H9 (cell line): Measurements from ENCODE around the gene TRABD2B. TPM values are rescaled to one million over a fixed set of nuclear protein-coding genes. Genes with fewer than 3 reads are reported as not detected.

ENCODE experiments used
- DNase-seq: peaks from one replicate; pipeline ENCODE4 v3.0.0-alpha.2; 2017
- H2AFZ ChIP-seq: one replicate; pipeline ENCODE4 v1.6.1; 2013; ENCODE audit warnings: mild to moderate bottlenecking, low read length, control low read depth, moderate library complexity
- H2AK5ac ChIP-seq: 2 replicates; pipeline ENCODE4 v1.6.1; 2013; ENCODE audit warnings: low read length, control low read depth, mixed read lengths; ENCODE audit not compliant: insufficient read length
- H2BK120ac ChIP-seq: one replicate; pipeline ENCODE4 v1.6.1; 2013; ENCODE audit warnings: low read depth, mild to moderate bottlenecking, low read length, control low read depth, inconsistent platforms; ENCODE audit not compliant: poor library complexity, severe bottlenecking
- H2BK12ac ChIP-seq: 2 replicates; pipeline ENCODE4 v1.6.1; 2013; ENCODE audit warnings: low read length, control low read depth, mixed read lengths, low read depth; ENCODE audit not compliant: insufficient read length
- H2BK15ac ChIP-seq: 2 replicates; pipeline ENCODE4 v1.6.1; 2013; ENCODE audit warnings: low read depth, low read length, control low read depth
- H2BK20ac ChIP-seq: one replicate; pipeline ENCODE4 v1.6.1; 2013; ENCODE audit warnings: low read depth, mild to moderate bottlenecking, low read length, control low read depth, inconsistent platforms; ENCODE audit not compliant: poor library complexity, severe bottlenecking
- H2BK5ac ChIP-seq: 2 replicates; pipeline ENCODE4 v1.6.1; 2013; ENCODE audit warnings: low read length, control low read depth, mixed read lengths; ENCODE audit not compliant: insufficient read length
- H3K14ac ChIP-seq: 2 replicates; pipeline ENCODE4 v1.6.1; 2013; ENCODE audit warnings: low read length, control low read depth; ENCODE audit not compliant: insufficient read depth
- H3K18ac ChIP-seq: 2 replicates; pipeline ENCODE4 v1.6.1; 2013; ENCODE audit warnings: low read depth, mild to moderate bottlenecking, mixed read lengths, low read length, control low read depth; ENCODE audit not compliant: insufficient read length
- H3K23ac ChIP-seq: 2 replicates; pipeline ENCODE4 v1.6.1; 2013; ENCODE audit warnings: low read length, control low read depth, mixed read lengths, low read depth; ENCODE audit not compliant: insufficient read length
- H3K23me2 ChIP-seq: 2 replicates; pipeline ENCODE4 v1.6.1; 2013; ENCODE audit warnings: low read depth, mild to moderate bottlenecking, mixed read lengths, low read length, control low read depth; ENCODE audit not compliant: insufficient read length, poor library complexity, severe bottlenecking
- H3K27ac ChIP-seq: 2 replicates; pipeline ENCODE4 v1.5.1; 2013; ENCODE audit warnings: low read length, control low read depth, mixed read lengths, low read depth; ENCODE audit not compliant: insufficient read length
- H3K27me3 ChIP-seq: 2 replicates; pipeline ENCODE4 v1.6.1; 2013; ENCODE audit warnings: low read length, control low read depth, inconsistent platforms; ENCODE audit not compliant: insufficient read depth
- H3K4ac ChIP-seq: 2 replicates; pipeline ENCODE4 v1.6.1; 2013; ENCODE audit warnings: low read depth, mild to moderate bottlenecking, control low read depth, inconsistent platforms, low read length, moderate library complexity
- H3K4me1 ChIP-seq: 2 replicates; pipeline ENCODE4 v1.6.1; 2013; ENCODE audit warnings: low read length, control low read depth, inconsistent platforms; ENCODE audit not compliant: insufficient read depth
- H3K4me2 ChIP-seq: 2 replicates; pipeline ENCODE4 v1.6.1; 2013; ENCODE audit warnings: low read length, control low read depth, mixed read lengths; ENCODE audit not compliant: insufficient read length, insufficient read depth
- H3K56ac ChIP-seq: 2 replicates; pipeline ENCODE4 v1.6.1; 2013; ENCODE audit warnings: low read depth, mild to moderate bottlenecking, mixed read lengths, low read length, control low read depth; ENCODE audit not compliant: insufficient read length
- H3K79me1 ChIP-seq: 2 replicates; pipeline ENCODE4 v1.6.1; 2013; ENCODE audit warnings: low read depth, mild to moderate bottlenecking, moderate library complexity, low read length, control low read depth, inconsistent platforms; ENCODE audit not compliant: insufficient read depth, poor library complexity, severe bottlenecking
- H3K79me2 ChIP-seq: 2 replicates; pipeline ENCODE4 v1.6.1; 2013; ENCODE audit warnings: low read length, control low read depth, inconsistent platforms; ENCODE audit not compliant: insufficient read depth
- H3K9ac ChIP-seq: 2 replicates; pipeline ENCODE4 v1.6.1; 2013; ENCODE audit warnings: low read length, control low read depth, mixed read lengths; ENCODE audit not compliant: insufficient read length; ENCODE audit errors: extremely low read depth
- H3K9me3 ChIP-seq: one replicate; pipeline ENCODE4 v1.6.1; 2013; ENCODE audit warnings: low read depth, low read length, inconsistent platforms; ENCODE audit not compliant: control insufficient read depth
- H3T11ph ChIP-seq: one replicate; pipeline ENCODE4 v1.6.1; 2013; ENCODE audit warnings: mild to moderate bottlenecking, low read length, control low read depth, inconsistent platforms
- H4K20me1 ChIP-seq: one replicate; pipeline ENCODE4 v1.6.1; 2013; ENCODE audit not compliant: control insufficient read depth, insufficient read length, insufficient read depth
- H4K5ac ChIP-seq: 2 replicates; pipeline ENCODE4 v1.6.1; 2013; ENCODE audit warnings: low read depth, mild to moderate bottlenecking, mixed read lengths, low read length, control low read depth; ENCODE audit not compliant: insufficient read length
- H4K8ac ChIP-seq: replicated peaks from 2 replicates; pipeline ENCODE4 v1.6.1; 2013; ENCODE audit warnings: low read length, control low read depth, mixed read lengths, low read depth; ENCODE audit not compliant: insufficient read length
- H4K91ac ChIP-seq: 2 replicates; pipeline ENCODE4 v1.6.1; 2013; ENCODE audit warnings: low read depth, mild to moderate bottlenecking, moderate library complexity, mixed read lengths, low read length, control low read depth; ENCODE audit not compliant: insufficient read length
- H3K27ac Mint-ChIP-seq, 3 experiments: 2 replicates in 2 of 3; 3 replicates in 1 of 3; pipeline ENCODE4 v1.8.0; 2020 to 2021; ENCODE audit warnings: mixed read lengths in 3 of 3, mild to moderate bottlenecking in 1 of 3, moderate library complexity in 1 of 3
- H3K27me3 Mint-ChIP-seq: 2 replicates; pipeline ENCODE4 v1.8.0; 2021; ENCODE audit warnings: low read depth, mild to moderate bottlenecking, moderate library complexity, mixed read lengths
- H3K36me3 Mint-ChIP-seq, 3 experiments: 2 replicates in 2 of 3; 3 replicates in 1 of 3; pipeline ENCODE4 v1.8.0; 2020 to 2021; ENCODE audit warnings: low read depth in 3 of 3, mixed read lengths in 3 of 3; ENCODE audit not compliant: insufficient read depth in 1 of 3
- H3K4me1 Mint-ChIP-seq, 2 experiments: 2 replicates each; pipeline ENCODE4 v1.8.0; 2020; ENCODE audit warnings: mixed read lengths in 2 of 2
- H3K4me3 Mint-ChIP-seq, 2 experiments: 2 replicates in 1 of 2; 3 replicates in 1 of 2; pipeline ENCODE4 v1.8.0; 2020 to 2021; ENCODE audit warnings: mild to moderate bottlenecking in 2 of 2, mixed read lengths in 2 of 2, moderate library complexity in 1 of 2
- H3K9me3 Mint-ChIP-seq, 2 experiments: 2 replicates in 1 of 2; 3 replicates in 1 of 2; pipeline ENCODE4 v1.8.0; 2020; ENCODE audit warnings: mild to moderate bottlenecking in 2 of 2, mixed read lengths in 2 of 2, moderate library complexity in 1 of 2
- WGBS: extraction: QIAGEN DNeasy Blood & Tissue Kit; methylation state at CpG from one replicate; pipeline ENCODE4 v1.1.7; 2013; ENCODE audit warnings: missing lambda C conversion rate, low lambda C conversion rate, mixed read lengths; ENCODE audit not compliant: insufficient read length; ENCODE audit errors: extremely low coverage; 5-methylcytosine and 5-hydroxymethylcytosine counted together
- total RNA-seq: library from RNA; stranded (reverse); gene quantifications from 2 replicates; pipeline ENCODE4 v1.2.1, GENCODE V29; 2021
- TF ChIP-seq, protein P1 (sequence below): fragments of 200-600 bp; sonication (generic); conservative IDR thresholded peaks from 3 replicates; pipeline ENCODE4 v1.8.0; 2021; ENCODE audit warnings: antibody characterized with exemption, mild to moderate bottlenecking

TRABD2B gene
- total RNA-seq, 1 experiment from 2014 or later, result 2.3 TPM

DNA sequence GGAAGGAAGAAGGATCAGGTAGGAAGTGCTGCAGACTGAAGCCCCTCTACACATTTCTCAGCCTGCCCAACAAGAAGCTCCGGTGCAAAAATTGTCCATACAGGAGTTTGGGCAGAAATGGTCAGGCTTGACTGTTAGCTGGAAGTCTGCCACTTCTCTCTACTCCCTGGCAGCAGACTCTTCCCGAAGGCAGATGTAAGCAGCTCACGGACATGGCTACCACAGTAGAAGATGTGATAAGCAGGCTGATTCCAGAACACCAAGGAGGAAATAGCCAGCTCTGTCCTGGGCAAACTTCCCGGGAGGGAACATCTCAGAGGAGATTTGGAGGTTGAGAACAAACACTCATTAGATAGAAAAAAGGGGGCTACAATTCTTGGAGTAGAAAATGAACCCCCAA, 52.6 kb downstream of the TRABD2B start:
- no peak overlapping the region for H3K18ac ChIP-seq
- H3K9me3 Mint-ChIP-seq, result no peaks in the 10 kb centered on the region
- H3K4me1 Mint-ChIP-seq, result peaks cover 0 to 3% of the 10 kb centered on the region in 2 experiments; a peak in 1 of 4 replicates
- H3K79me1 ChIP-seq, result no peaks in the 10 kb centered on the region
- H3K4me3 Mint-ChIP-seq, result no peak overlapping the region
- H4K20me1 ChIP-seq, result no peaks in the 10 kb centered on the region
- TF ChIP-seq, protein P1, sequence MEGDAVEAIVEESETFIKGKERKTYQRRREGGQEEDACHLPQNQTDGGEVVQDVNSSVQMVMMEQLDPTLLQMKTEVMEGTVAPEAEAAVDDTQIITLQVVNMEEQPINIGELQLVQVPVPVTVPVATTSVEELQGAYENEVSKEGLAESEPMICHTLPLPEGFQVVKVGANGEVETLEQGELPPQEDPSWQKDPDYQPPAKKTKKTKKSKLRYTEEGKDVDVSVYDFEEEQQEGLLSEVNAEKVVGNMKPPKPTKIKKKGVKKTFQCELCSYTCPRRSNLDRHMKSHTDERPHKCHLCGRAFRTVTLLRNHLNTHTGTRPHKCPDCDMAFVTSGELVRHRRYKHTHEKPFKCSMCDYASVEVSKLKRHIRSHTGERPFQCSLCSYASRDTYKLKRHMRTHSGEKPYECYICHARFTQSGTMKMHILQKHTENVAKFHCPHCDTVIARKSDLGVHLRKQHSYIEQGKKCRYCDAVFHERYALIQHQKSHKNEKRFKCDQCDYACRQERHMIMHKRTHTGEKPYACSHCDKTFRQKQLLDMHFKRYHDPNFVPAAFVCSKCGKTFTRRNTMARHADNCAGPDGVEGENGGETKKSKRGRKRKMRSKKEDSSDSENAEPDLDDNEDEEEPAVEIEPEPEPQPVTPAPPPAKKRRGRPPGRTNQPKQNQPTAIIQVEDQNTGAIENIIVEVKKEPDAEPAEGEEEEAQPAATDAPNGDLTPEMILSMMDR, result no peak
- no peaks in the 10 kb centered on the region for H3K79me2 ChIP-seq
- no peaks in the 10 kb centered on the region for H3K4me1 ChIP-seq
- DNase-seq, result no peak
- no peak overlapping the region for H2BK15ac ChIP-seq
- H3T11ph ChIP-seq, result no peak overlapping the region
- H3K23ac ChIP-seq, result no peak overlapping the region
- H2BK20ac ChIP-seq, result no peak overlapping the region
- no peak overlapping the region for H4K91ac ChIP-seq
- H3K27ac ChIP-seq, result no peak overlapping the region
- no peaks in the 10 kb centered on the region for H3K9me3 ChIP-seq
- H3K23me2 ChIP-seq, result no peaks in the 10 kb centered on the region
- H3K14ac ChIP-seq, result no peak overlapping the region
- no peaks in the 10 kb centered on the region for H3K36me3 Mint-ChIP-seq
- no peak overlapping the region for H3K4ac ChIP-seq
- H3K27ac Mint-ChIP-seq, result no peak overlapping the region
- no peak overlapping the region for H3K4me2 ChIP-seq
- H2AK5ac ChIP-seq, result no peak overlapping the region
- H2BK5ac ChIP-seq, result no peak overlapping the region
- H2BK120ac ChIP-seq, result no peak overlapping the region
- H4K5ac ChIP-seq, result no peak overlapping the region
- WGBS, result no CpG with 5 or more reads among the region's 4 CpGs
- no peaks in the 10 kb centered on the region; the same call in 1 of the 2 replicates for H3K27me3 ChIP-seq
- no peak overlapping the region for H2BK12ac ChIP-seq
- peaks cover 26% of the 10 kb centered on the region for H3K27me3 Mint-ChIP-seq
- H3K9ac ChIP-seq, result no peak overlapping the region
- no peak overlapping the region for H3K56ac ChIP-seq
- no peak overlapping the region for H2AFZ ChIP-seq
- H4K8ac ChIP-seq, result no peak overlapping the region
